ENCODE results near the gene AMD1. TPM values are rescaled to one million over a fixed set of nuclear protein-coding genes. Genes with fewer than 3 reads are reported as not detected.
A peak's percentile ranks its signal among the peaks of the same experiment; 100 is the strongest.
"Not testable (repeated sequence)": the region's sequence is repeated elsewhere in the genome, so short reads cannot be mapped to it uniquely, and the experiment has no call there.

AMD1 gene
- total RNA-seq (10 to 100 TPM; 62.2 to 63.1 TPM), polyA plus RNA-seq (10 to 100 TPM; 53.6 to 63.8 TPM)

DNA sequence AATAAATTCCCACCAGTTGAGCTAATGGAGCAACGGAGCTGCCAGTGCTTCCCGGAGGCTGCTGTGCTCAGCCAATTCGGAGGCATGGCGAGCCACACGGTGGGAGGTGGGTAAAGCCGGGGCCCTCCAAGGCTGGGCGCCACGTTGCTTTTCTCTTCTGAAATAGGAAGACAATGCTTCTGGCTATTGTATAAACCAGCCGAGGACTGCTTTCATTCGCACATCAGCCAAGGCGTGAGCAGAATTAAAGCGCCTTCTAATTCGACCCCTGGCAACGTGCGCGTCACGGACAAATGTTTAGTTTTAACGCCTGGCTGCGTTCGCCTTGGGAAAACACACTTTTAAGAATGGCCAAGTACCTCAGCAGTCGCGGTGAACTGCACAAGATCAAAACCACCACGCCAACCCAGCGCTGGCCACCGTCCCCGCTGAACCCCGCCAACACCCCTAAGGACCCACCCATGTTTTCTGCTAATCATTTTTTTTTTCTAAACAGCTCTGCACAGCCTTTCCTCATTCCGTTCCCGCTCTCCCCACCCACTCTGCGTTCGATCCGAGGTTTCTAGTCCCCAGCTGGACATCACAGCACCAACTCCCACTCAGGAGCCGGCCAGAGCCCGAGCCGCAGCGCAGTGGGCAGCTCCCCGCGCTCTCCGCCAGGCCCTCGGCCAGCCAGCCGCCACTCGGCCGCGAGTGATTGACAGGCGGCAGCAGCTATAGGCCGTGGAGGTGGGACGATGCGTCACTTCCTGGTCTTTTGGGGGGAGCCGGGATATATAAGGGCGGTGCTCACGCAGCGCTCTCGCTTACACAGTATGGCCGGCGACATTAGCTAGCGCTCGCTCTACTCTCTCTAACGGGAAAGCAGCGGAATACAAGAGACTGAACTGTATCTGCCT, at the start of gene AMD1:
AMD1 (plus strand) TSS at position 805 of the 899 bp plus-strand sequence. CDS start 321 bp downstream, outside the sequence.
- no peaks in the 10 kb centered on the region for H3K9me3 ChIP-seq (ENCODE audit: control insufficient read depth in 1 of 2, low read length in 2 of 2)
- Mint-ChIP-seq H3K27me3 (no peaks in the 10 kb centered on the region), H3K27ac (peak within 1 kb of the TSS; percentile 94 to 100 (median 99)), H3K4me1 (peaks cover 28 to 51% (median 32%) of the 10 kb centered on the region in 4 donors), H3K36me3 (peaks cover 0 to 15% of the 10 kb centered on the region in 2 donors), H3K4me3 (peak within 1 kb of the TSS; percentile 96 to 100 (median 99)), H3K9me3 (peaks cover 0 to 5% (median 0%) of the 10 kb centered on the region in 8 donors)
- ChIA-PET POLR2A (ENCODE audit: partially characterized antibody) (interaction anchor here (0.5 to 8.7 kb wide), 53 partner anchors 8 to 1778 kb away, joined by 3 to 535 read pairs (median 5); partner anchors contain the start of genes CD164, CDC40, CDK19 and FAM229B), CTCF (ENCODE audit: partially characterized antibody) (interaction anchor here (0.6 to 9.0 kb wide), 14 partner anchors 12 to 1169 kb away, joined by 3 to 102 read pairs (median 5); partner anchors contain the start of genes CDK19, GTF3C6 and RPF2)
- no peaks in the 10 kb centered on the region for H3K36me3 ChIP-seq (ENCODE audit: insufficient read depth, low read length)
- DNase-seq, result peak; percentile 96 to 97 (median 97)
- peak within 1 kb of the TSS; percentile 44 to 87 for H3K4me3 ChIP-seq (ENCODE audit: low read length in 2 of 2)
- intact Hi-C loops (cut with micrococcal nuclease), result loop anchor here (1.0 to 10.0 kb wide), 9 partner anchors 59 to 1491 kb away; partner anchors contain the start of genes CD164, CDK19, FAM229B and GTF3C6
- peak within 1 kb of the TSS; percentile 87 for H3K27ac ChIP-seq (ENCODE audit: low read depth, low read length)
- H3K4me1 ChIP-seq (ENCODE audit: insufficient read depth, low read length), result peaks cover 29% of the 10 kb centered on the region
- H3K27me3 ChIP-seq (ENCODE audit: insufficient read depth, low read length), result no peaks in the 10 kb centered on the region

DNA sequence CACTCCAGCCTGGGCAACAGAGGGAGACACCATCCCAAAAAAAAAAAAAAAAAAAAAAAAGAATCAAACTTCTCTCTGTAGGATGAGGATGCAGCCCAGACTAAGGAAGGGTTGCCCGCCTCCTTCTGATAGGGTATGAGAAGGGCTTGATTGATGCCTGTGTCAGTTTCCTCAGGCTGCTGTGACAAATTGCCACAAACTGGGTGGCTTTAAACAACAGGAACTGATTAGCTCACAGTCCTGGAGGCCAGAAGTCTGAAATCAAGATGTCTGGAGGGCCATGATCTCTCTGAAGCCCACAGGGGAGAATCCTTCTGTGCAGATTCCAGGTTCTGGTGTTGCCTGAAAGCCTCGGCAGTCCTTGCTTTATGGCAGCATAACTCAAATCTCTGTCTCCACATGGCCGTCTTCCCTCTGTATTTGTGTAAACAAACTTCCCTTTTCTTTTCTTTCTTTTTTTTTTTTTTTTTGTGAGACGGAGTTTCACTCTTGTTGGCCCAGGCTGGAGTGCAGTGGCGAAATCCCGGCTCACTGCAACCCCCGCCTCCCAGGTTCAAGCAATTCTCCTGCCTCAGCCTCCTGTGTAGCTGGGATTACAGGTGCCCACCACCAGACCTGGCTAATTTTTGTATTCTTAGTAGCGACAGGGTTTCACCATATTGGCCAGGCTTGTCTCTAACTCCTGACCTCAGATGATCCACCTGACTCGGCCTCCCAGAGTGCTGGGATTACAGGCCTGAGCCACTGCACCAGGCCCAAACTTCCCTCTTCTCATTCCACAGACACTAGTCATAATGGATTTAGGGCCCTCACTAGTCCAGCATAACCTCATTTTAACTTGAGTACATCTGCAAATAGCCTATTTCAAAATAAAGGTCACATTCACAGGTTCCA, 48.1 kb upstream of the AMD1 start:
- no peak for DNase-seq
- H3K4me3 Mint-ChIP-seq, result no peak overlapping the region
- no peak overlapping the region for H3K27ac ChIP-seq (ENCODE audit: low read depth, low read length)

DNA sequence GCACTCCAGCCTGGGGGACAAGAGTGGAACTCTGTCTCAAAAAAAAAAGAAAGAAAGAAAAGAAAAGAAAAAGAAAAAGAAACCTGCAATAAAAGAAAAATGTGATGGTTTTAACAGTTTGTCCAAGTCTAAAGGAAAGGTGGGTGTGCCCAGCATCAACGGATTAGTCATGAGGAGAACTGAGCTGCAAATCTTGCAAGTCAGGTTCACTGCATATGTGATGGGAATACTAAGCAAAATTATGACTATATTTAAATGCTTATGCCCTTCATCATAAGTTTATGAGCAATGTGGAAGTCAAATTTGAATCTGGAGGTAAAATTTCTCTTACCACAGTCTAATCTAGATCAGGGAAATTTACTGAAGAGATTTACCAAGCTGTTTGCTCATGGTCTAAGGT, 46.2 kb upstream of the AMD1 start:
- H3K4me1 ChIP-seq (ENCODE audit: insufficient read depth, low read length), result no peaks in the 10 kb centered on the region
- no peaks in the 10 kb centered on the region for H3K27me3 Mint-ChIP-seq
- H3K36me3 ChIP-seq (ENCODE audit: insufficient read depth, low read length), result no peaks in the 10 kb centered on the region
- no peaks in the 10 kb centered on the region for H3K9me3 ChIP-seq (ENCODE audit: control insufficient read depth in 1 of 2, low read length in 2 of 2)
- intact Hi-C loops (cut with micrococcal nuclease), result no loop called here
- POLR2A ChIA-PET (ENCODE audit: partially characterized antibody), result no interaction called here
- no peak overlapping the region for H3K27ac ChIP-seq (ENCODE audit: low read depth, low read length)
- DNase-seq, result no peak
- no peak overlapping the region for H3K4me3 Mint-ChIP-seq
- H3K4me3 ChIP-seq (ENCODE audit: low read length in 2 of 2), result no peak overlapping the region
- no peak overlapping the region for H3K27ac Mint-ChIP-seq
- no peaks in the 10 kb centered on the region for H3K9me3 Mint-ChIP-seq
- no peaks in the 10 kb centered on the region for H3K36me3 Mint-ChIP-seq
- CTCF ChIA-PET (ENCODE audit: partially characterized antibody), result interaction anchor here (1.8 kb wide), 1 partner anchor 50 kb away, joined by 5 read pairs; no protein-coding TSS in a partner anchor
- no peaks in the 10 kb centered on the region for H3K4me1 Mint-ChIP-seq
- no peaks in the 10 kb centered on the region for H3K27me3 ChIP-seq (ENCODE audit: insufficient read depth, low read length)

More for the DNA sequence above, 48.1 kb upstream of the AMD1 start:
- H3K4me1 ChIP-seq (ENCODE audit: insufficient read depth, low read length), result no peaks in the 10 kb centered on the region
- Mint-ChIP-seq H3K27ac (no peak overlapping the region), H3K27me3 (no peaks in the 10 kb centered on the region), H3K36me3 (no peaks in the 10 kb centered on the region), H3K4me1 (no peaks in the 10 kb centered on the region), H3K9me3 (no peaks in the 10 kb centered on the region)
- H3K9me3 ChIP-seq (ENCODE audit: control insufficient read depth in 1 of 2, low read length in 2 of 2), result no peaks in the 10 kb centered on the region
- no peaks in the 10 kb centered on the region for H3K36me3 ChIP-seq (ENCODE audit: insufficient read depth, low read length)
- intact Hi-C loops (cut with micrococcal nuclease), result no loop called here
- H3K27me3 ChIP-seq (ENCODE audit: insufficient read depth, low read length), result no peaks in the 10 kb centered on the region
- ChIA-PET CTCF (ENCODE audit: partially characterized antibody) (interaction anchor here (1.8 kb wide), 1 partner anchor 52 kb away, joined by 5 read pairs; no protein-coding TSS in a partner anchor), POLR2A (ENCODE audit: partially characterized antibody) (no interaction called here)
- H3K4me3 ChIP-seq (ENCODE audit: low read length in 2 of 2), result no peak overlapping the region

DNA sequence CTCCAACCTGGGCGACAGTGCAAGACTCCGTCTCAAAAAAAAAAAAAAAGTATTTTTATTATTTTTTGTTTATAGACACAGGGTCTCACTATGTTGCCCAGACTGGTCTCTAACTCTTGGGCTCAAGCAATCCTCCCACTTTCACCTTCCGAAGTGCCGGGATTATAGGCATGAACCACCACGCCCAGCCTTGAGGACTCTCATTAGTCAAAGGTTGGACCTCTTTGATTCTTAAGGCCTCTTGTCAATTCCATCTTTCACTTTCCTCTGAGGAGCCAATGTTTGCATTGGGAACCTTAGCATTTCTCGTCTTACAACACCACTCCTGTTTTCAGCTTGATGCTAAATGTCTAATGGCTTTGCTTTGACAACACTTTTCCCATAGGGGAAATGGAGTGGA, 43.2 kb upstream of the AMD1 start:
- intact Hi-C loops (cut with micrococcal nuclease), result no loop called here
- no peaks in the 10 kb centered on the region for H3K9me3 ChIP-seq (ENCODE audit: control insufficient read depth in 1 of 2, low read length in 2 of 2)
- no peak for DNase-seq
- no peaks in the 10 kb centered on the region for H3K4me1 Mint-ChIP-seq
- no peaks in the 10 kb centered on the region for H3K36me3 ChIP-seq (ENCODE audit: insufficient read depth, low read length)
- POLR2A ChIA-PET (ENCODE audit: partially characterized antibody), result no interaction called here
- H3K27ac ChIP-seq (ENCODE audit: low read depth, low read length), result no peak overlapping the region
- H3K36me3 Mint-ChIP-seq, result no peaks in the 10 kb centered on the region
- H3K9me3 Mint-ChIP-seq, result no peaks in the 10 kb centered on the region
- H3K4me3 Mint-ChIP-seq, result no peak overlapping the region
- H3K27ac Mint-ChIP-seq, result no peak overlapping the region
- no peaks in the 10 kb centered on the region for H3K27me3 ChIP-seq (ENCODE audit: insufficient read depth, low read length)
- no peak overlapping the region for H3K4me3 ChIP-seq (ENCODE audit: low read length in 2 of 2)
- no peaks in the 10 kb centered on the region for H3K4me1 ChIP-seq (ENCODE audit: insufficient read depth, low read length)
- CTCF ChIA-PET (ENCODE audit: partially characterized antibody), result no interaction called here
- no peaks in the 10 kb centered on the region for H3K27me3 Mint-ChIP-seq

DNA sequence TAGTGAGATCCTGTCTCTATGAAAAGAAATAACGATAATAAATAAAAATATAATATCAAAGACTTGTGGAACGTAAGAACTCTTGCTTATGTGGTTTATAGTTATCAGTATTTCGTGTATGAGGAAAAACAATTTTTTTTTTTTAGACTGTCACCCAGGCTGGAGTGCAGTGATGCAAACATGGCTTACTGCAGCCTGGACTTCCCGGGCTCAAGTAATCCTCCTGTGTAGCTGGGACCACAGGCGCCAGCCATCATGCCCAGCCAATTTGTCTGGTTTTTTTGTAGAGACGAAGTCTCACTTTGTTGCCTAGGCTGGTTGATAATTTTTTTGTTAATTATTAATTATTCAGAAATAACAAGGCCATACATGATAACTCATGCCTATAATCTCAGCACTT, 40.8 kb upstream of the AMD1 start:
- ChIA-PET POLR2A (ENCODE audit: partially characterized antibody) (no interaction called here), CTCF (ENCODE audit: partially characterized antibody) (no interaction called here)
- Histone ChIP-seq H3K36me3 (ENCODE audit: insufficient read depth, low read length) (no peaks in the 10 kb centered on the region), H3K27ac (ENCODE audit: low read depth, low read length) (no peak overlapping the region), H3K4me3 (ENCODE audit: low read length in 2 of 2) (no peak overlapping the region), H3K27me3 (ENCODE audit: insufficient read depth, low read length) (no peaks in the 10 kb centered on the region), H3K9me3 (ENCODE audit: control insufficient read depth in 1 of 2, low read length in 2 of 2) (no peaks in the 10 kb centered on the region), H3K4me1 (ENCODE audit: insufficient read depth, low read length) (no peaks in the 10 kb centered on the region)
- H3K4me1 Mint-ChIP-seq, result no peaks in the 10 kb centered on the region
- H3K27me3 Mint-ChIP-seq, result no peaks in the 10 kb centered on the region
- no peaks in the 10 kb centered on the region for H3K9me3 Mint-ChIP-seq
- H3K36me3 Mint-ChIP-seq, result no peaks in the 10 kb centered on the region
- H3K27ac Mint-ChIP-seq, result peak overlapping the region in 1 of 7 donors; percentile 43
- DNase-seq, result no peak
- intact Hi-C loops (cut with micrococcal nuclease), result no loop called here
- no peak overlapping the region for H3K4me3 Mint-ChIP-seq

DNA sequence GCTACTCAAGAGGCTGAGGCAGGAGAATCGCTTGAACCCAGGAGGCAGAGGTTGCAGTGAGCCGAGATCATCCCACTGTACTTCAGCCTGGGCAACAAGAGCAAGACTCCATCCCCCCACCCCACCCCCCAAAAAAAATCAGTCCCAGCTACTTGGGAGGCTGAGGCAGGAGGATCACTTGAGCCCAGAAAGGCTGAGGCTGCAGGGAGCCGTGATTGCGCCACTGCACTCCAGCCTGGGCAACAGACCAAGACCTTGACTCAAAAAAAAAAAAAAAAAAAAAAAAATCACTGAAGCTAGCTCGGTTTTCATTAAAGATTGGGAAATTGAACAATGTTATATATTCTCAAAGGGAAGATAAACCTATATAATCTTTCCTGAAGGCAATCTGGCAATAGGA, 38.8 kb upstream of the AMD1 start:
- H3K9me3 ChIP-seq (ENCODE audit: control insufficient read depth in 1 of 2, low read length in 2 of 2); POLR2A ChIA-PET (ENCODE audit: partially characterized antibody); CTCF ChIA-PET (ENCODE audit: partially characterized antibody); H3K9me3 Mint-ChIP-seq; H3K36me3 ChIP-seq (ENCODE audit: insufficient read depth, low read length); H3K27ac Mint-ChIP-seq; H3K27me3 ChIP-seq (ENCODE audit: insufficient read depth, low read length); intact Hi-C loops (cut with micrococcal nuclease); H3K4me3 Mint-ChIP-seq; DNase-seq; H3K4me1 Mint-ChIP-seq; H3K4me3 ChIP-seq (ENCODE audit: low read length in 2 of 2); H3K27me3 Mint-ChIP-seq; H3K36me3 Mint-ChIP-seq; H3K4me1 ChIP-seq (ENCODE audit: insufficient read depth, low read length); H3K27ac ChIP-seq (ENCODE audit: low read depth, low read length): not testable (repeated sequence)

DNA sequence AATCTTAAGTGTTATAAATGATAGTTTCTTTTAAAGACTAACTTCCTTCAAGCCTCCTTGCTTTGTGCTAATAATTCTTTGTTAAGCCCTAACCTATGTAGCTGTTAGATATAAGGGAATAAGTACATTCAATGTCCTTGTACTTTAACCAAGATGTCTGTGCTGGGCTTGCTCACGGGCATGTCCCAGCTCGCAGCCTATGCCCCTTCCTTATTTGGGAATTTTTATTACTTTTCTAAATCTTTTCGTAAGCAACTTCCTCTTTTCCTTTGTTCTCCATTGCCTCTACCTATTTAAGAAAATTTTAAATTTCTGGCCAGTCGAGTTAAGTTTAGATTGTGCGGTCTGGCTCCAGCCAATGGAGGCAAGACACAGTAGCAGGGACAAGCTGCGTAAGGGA, 33.3 kb upstream of the AMD1 start:
- CTCF ChIA-PET (ENCODE audit: partially characterized antibody), result no interaction called here
- Histone ChIP-seq H3K4me3 (ENCODE audit: low read length in 2 of 2) (no peak overlapping the region), H3K9me3 (ENCODE audit: control insufficient read depth in 1 of 2, low read length in 2 of 2) (no peaks in the 10 kb centered on the region), H3K4me1 (ENCODE audit: insufficient read depth, low read length) (no peaks in the 10 kb centered on the region), H3K27me3 (ENCODE audit: insufficient read depth, low read length) (no peaks in the 10 kb centered on the region), H3K36me3 (ENCODE audit: insufficient read depth, low read length) (no peaks in the 10 kb centered on the region), H3K27ac (ENCODE audit: low read depth, low read length) (no peak overlapping the region)
- Mint-ChIP-seq H3K4me3 (no peak overlapping the region), H3K4me1 (no peaks in the 10 kb centered on the region), H3K27ac (peak overlapping the region in 1 of 7 donors; percentile 48), H3K9me3 (no peaks in the 10 kb centered on the region), H3K36me3 (peaks cover 0 to 3% of the 10 kb centered on the region in 2 donors), H3K27me3 (no peaks in the 10 kb centered on the region)
- intact Hi-C loops (cut with micrococcal nuclease), result no loop called here
- no peak for DNase-seq
- POLR2A ChIA-PET (ENCODE audit: partially characterized antibody), result no interaction called here

Data from CD4-positive, alpha-beta memory T cell (primary cell).